DMS153 (cell line): ENCODE data around the gene ATP2B2.

ENCODE experiments used
- DNase-seq: peaks from one replicate; lab custom pipeline; 2025; lab: John Stamatoyannopoulos, UW

ATP2B2 gene

DNA sequence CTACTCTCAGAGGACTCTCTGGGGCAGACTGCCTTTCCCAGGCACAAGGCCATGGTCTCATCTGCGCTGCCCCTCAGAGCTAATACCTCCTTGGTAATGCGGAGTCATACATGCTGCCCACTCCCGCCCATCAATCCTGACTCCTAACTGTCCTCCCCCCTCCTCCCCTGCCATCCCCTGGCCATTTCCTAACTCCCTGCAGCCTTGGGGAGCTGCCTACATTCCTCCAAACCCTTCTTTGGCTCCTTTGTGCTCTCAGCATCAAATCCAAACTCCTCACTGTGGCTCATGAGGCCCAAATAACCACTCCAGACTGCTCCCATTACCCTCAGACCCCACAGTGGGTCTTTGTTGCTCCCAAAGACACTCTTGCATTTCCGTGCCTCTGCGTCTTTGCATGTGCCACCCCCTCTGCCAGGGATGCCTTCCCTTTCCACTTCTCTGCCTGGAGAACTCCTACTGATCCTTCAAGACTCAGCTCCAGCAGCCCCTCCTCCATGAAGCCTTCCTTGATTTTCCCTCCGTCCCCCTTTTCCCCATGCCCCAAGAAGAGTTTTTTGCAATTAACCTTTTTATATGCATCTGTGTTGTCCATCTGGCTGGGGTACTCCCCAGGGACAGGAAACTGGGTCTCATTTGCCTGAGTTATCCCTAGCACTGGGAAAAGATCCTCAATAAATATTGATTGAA is 5.5 kb upstream of the ATP2B2 start:
- DNase-seq = no peak

DNA sequence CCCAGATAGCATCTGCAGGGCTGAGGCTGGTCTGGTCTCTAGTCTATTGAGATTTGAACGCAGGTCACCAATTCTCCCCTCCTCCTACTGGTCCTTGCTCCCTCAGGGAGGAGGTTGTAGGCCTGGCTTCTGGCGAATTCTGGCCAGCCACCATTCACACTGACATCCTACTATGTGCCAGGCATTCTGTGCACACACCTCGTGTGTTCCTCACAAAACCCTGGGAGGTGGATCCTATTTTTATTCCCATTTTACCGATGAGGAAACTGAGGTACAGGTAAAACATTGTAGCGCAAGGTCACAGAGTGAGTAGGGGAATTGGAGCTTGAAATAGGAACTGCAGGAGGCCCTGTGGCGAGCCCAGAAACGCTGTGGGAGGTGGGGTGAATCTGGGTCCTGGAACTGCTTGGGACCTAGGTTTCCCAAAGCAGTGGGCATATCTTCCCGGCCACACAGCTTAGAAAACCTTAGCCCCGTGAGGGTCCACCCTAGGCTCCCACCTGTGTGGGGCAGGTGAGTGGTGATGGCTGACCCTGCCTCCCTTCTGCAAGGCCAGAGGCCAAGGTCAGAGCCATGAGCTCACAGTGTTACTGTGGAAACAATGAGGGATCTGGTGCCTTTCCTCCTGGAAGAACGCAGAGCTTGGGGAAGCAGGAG is 4.8 kb upstream of the ATP2B2 start:
- no peak for DNase-seq

DNA sequence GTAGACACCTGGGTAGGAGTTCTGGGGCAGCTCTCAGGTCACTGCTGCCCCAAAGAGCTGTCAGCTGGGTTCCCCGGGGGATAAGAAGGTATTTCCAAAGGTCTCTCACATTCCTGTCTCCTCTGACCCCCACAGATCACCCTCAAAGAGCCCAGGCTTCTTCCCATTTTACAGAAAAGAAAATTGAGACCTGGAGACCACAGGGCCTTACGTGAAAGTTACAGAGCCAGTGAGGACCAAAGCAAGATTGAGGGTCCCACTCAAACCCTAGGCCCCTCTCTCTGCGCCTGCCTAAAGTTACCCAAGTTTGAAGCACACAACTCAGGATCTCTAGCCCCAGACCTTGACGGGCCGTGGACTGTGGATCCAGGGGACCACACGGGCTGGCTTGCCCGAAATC is 3.9 kb upstream of the ATP2B2 start:
- no peak for DNase-seq

DNA sequence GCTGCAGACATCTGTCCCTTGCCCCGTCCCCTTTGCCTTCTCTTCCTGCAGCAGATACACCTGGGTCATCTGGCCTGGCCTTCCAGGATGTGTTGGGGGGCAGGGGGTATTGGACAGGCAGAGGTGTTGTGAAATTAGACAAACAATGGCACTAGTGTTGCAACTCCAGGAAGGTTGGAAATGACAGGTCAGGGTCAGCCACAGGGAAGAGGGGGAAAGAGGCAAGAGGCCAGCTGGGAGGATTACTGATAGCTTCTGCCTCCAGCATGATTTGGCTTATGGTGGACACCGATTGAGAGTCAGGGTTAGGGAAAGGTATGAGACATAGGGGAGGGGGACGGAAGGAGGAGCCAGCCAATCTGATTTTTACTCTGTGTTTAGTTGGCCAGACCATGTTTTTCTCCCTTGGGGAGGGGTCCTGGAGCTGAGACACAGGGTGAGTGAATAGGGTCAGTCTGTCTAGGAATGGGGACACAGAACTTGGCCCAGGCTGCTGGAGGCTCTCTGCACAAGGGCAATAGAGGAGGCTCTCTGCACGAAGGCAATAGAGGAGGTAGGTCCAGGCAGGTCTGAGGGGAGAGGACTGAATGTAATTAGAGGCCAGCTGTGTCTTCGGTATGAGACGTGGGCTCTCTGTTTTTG is 3.4 kb upstream of the ATP2B2 start:
- no peak for DNase-seq

DNA sequence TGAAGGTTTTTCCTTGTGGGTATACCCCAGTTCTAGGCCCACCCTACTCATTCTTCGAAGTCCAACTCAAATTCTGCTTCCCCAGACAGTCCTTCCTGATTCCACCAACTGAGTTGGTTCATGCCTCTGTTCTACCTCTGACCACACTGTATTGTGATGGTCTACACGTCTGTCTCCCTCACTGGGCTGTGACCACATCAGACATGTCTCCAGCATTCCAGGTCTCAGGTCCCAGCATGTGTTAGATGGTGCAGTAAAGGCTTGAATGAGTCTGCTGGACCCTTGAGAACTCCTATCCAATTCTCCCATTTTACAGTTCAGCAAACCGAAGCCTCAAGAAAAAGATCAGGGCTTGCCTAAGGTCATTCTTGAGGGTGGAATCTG is 2.8 kb upstream of the ATP2B2 start:
- no peak for DNase-seq

DNA sequence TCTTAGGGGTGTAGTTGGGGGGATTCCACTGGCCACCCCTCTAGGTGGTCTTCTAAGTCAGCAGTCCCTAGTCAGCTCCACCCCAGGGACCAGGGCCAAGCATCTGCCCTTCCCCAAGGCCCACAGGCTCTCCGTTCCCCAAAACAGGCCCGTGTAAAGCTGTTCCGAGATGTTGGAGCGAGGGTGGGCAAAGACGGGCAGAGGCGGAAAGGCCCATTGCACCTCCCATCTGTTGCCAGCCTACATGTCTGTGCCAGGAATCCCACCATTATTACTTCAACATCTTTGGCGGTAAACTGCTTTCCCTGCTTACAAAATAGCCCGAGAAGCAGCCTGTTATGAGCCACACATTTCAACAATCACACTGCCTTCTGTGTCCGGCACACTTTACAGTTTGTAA is 1.9 kb upstream of the ATP2B2 start:
- no peak for DNase-seq

DNA sequence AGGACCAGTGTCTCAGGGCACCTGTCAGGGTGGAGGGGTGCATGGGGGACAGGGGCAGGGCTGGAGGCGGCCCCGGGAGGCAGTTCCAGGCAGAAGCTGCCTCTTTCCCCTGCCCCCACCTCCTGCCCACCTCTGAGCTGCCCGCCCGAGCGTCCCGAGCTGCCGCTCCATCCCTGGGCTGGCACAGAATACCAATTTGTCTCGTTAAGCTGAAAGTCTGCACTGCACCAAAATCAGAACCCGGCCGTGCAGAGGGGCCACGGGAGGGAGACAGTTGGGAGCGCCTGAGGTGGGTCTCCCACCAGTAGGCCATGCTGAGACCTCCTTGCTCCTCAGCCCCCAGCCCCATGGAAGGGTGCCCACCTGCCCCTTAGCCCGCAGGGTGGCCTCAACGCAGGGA is 1.3 kb upstream of the ATP2B2 start:
- DNase-seq = no peak

DNA sequence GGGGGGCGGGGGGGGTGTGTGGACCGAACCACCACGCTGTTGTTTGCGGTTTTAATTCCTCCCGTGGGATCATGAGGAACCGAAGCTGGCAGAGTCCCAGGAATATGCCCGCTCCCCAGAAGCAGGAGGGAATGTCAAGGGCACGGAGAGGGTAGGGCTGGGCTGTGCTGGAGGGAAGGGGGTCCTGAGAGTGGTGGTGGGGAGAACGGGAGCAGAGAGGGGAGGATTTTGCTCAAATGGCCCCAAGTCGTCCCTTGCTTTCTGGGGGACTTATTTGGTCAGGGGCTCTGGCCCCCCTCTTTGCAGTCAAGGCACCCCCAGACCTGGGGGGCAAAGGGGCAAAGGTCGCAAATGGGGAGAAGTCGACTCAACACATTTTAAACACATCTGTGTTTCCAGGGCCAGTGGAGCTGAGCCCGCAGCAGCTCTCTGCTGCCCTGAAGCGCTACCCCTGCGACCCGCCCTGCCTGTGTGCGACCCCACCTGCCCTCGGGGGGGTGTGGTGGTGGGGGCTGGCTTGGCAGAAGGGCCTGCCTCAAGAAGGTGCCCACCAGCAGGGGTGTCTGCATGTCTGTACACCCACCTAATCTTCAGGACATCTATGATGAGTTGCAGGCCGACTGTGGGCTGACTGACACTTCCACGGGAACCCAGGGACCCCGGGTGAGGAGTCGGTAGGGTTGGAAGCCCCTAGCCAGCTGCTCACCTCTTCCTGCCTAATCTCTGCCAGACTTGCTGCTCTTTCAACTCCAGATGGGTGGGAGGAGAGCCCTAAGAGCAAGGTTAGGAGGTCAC is 602 bp upstream of the ATP2B2 start:
- DNase-seq = no peak

DNA sequence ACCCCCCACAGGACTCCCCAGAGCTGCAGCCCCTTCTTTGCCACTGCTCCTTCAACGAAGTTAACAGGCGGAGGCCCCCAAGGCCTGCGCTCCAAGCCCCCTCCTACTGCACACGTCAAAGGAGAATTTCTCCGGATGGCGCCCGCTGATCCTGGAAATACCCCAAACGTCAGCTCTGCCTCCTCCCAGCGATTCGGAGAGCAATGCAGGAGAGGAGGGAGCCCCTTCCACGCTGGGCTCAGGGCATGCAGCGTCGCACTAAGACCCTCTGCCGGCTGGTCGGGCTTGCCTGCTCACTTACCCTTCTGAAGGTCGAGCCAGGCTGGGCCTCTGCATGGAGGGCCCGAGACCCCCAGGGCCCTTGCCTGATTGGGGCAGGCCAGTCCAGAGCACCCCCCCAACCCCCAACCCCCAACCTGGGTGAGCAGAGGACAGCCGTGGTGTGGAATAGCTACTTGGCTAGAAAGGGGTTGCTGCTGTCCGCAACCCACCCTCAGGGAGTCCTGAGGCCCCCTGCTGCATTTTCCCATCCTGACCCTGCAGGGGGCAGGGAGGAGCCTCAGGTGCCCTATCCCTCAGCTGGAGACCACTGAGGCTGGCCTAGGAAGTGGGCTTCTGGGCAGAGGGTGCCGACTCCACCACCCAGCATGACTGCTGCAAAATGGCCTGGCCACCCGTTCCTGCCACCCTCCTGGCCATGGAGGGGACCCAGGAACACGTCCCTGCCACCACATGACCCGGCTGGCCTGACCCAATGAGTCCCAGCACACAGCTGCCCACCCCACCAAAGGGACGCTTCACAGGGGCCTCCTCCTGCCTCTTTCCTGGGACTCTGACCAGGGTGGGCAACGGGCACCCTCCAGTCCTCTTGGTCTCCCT is 976 bp downstream of the ATP2B2 start:
- no peak for DNase-seq

DNA sequence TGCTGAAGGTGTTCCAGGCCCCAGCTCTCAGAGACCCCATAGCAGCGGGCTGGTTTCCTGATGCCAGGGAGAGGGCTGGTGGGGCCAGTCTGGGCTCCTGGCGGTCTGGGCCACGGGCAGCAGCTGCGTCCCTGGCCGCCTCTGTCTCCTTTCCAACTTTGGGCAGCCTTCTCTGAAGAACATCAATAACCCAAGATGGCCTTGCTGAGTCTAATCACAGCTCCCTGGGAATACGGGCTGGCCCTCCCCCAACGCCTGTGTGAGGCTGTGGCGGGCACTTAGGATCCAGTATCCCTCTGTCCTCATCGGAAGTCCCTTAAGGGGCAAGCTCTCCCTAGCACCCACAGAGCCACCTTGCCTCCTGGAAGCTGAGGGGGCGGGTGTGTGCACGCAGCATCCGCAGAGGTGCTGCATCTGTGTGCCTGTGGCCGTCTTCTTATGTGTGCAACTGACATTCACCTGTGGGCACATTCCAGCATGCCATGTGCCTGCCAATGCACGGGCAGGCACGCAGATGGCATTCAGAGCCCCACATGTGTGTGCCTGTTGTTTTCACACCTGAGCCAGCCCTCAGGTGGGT is 2.1 kb downstream of the ATP2B2 start:
- DNase-seq = no peak

DNA sequence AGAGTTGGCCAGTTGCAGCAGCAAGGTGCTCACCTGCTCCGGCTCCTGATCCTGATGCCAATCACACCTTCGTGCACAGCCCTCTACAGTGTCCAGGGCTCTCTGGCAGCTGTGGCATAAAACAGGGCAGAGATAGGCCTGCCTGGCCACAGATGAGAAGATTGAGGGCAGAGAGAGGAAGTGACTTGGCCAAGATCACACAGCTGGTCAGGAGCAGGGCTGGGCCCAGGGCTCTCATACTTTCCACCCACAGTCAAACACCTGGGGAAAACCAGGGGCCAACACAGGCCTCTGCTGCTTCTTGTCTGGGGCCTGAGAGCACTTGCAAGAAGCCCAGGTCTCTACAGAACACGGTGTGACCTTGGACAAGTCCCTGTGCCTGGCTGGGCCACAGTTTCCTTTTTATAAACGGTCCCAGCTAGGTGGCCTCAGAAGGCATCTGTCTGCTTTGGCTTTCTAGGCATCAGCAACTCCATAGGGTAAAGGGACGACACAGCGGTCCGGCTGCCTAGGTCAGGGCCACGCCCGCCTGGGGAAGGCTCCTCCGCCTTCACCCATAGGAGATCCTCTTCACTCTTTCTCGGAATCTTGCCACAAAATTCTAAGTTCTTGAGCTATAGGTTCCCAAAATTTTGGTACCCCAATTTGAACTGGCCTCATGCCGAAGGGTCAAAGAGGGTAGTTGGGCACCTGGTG is 3.1 kb downstream of the ATP2B2 start:
- DNase-seq = no peak

DNA sequence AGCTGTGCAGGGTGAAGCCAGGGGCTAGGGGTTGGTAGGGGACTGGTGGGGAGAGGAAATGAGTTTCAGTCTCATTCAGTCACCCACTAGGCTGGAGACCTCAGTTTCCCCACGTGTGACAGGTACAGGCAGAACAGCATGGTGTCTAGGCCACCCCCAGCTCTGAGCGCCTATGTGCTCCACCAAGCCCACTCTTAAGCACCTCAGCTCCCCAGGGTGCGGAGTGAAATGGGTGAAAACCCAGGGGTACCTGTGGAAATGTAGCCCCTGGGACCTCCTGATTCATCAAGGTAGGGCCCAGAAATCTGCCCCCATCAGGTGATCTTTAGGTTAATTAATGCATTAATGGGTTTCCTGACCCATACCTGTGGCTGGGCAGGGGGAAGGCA is 3.7 kb downstream of the ATP2B2 start:
- no peak for DNase-seq

DNA sequence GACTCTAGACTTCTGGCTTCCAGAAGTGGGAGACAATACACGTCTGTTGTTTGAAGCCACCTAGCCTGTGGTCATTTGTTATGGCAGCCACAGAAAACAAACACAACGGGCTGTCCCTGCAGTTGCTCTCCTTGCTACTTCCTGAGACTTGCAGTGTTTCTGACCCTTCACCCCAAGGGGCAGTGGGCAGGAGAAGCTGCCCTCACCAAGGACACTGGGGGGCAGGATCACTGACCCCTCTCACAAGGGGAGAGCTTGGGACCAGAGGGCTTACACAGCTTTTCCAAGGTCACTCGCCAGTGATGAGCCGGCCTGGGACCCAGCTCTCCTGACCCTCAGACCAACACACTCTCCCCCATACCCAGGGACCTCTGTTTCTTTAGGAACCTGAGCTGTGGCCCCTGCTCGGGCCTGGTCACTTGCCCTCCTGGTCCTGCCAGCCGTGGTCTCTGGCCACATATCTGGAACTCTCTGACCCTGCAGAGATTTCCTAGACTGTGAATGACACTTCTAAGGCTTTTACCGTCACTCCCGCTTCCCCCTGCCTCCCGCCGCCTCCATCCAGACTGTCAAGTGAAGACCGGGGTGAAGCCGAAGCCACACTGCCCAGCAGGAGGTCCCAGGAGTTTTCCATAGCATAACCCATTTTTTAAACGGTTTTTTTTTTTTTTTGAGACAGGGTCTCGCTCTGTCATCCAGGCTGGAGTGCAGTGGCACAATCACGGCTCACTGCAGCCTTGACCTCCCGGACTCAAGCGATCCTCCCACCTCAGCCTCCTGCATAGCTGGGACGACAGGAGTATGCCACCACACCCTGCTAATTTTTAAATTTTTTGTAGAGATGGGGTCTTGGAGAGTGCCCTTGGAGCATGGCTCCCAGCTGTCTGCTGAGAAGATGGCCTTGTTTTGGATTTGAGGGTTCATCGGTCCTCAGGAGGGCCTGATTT is 4.4 kb downstream of the ATP2B2 start:
- no peak for DNase-seq

DNA sequence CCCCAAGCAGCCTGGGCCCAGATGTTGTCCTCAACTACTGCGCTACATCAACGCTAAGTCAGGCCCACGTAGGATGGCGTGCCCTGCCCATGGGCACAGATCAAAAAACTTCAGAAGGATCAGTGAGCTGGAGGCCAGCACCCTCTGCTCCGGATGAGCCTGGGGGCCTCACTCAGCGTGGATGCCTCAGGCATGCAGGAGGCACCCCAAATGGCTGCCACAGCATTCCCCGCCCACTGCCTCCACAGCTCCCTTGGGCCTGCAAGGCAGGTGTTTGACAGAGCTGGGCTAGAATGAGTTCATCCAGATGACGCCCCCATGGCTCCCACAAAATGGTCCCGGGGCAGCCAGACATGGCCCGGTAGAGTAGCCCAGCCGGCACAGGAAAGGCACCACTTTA is 7.1 kb downstream of the ATP2B2 start:
- DNase-seq = no peak

DNA sequence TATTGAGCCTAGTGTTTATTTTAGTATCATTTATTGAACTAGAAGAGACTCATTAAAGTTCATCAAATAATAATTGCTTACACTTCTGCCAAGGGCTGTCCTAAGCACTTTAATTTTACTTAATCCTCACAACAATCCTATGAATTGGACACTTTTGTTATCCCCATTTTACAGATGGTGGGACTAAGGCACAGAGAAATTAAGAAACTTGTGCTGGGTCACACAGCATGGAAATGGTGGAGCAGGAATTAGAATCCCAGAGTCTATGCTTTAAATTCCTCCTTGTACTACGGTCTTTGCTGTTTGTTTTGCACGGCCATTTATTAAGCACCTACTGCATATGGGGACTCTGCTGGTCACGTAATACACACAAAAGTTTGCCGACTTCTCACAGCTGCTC is 7.9 kb downstream of the ATP2B2 start:
- DNase-seq = no peak

DNA sequence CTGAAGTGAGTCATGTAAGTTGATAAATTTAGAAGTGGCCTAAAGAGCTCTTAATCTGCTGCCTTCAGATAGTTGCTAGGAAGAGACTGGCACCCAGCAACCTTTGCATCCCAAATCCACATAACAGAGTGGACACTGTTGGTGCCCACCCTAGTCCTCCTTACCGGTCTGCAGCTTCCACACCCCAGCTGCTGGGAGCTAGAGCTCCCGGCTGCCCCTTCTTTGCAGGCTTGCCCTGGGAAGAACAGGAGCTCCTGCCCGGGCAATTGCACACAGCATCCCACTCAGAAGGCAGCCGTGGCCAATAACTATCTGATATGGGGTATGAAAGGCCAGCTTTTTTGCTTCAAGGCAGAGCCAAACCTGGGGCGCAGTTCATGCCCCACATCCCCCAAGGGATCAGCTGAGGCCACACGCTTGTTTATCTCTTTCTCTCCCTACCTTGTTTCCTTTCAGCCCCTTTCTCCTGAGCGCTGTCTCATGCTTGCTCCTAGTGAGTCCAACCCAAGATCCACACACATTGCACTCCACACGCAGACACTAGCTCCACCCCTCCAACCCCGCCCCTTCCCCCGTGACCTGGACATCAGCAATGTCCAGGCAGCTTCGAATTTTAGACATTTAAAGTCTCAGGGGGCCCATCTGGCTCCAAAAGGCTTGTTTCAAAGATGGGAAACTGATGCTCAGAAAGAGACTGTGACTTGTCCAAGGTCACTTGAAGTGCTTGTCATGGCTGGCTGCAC is 9.1 kb downstream of the ATP2B2 start:
- DNase-seq = no peak

DNA sequence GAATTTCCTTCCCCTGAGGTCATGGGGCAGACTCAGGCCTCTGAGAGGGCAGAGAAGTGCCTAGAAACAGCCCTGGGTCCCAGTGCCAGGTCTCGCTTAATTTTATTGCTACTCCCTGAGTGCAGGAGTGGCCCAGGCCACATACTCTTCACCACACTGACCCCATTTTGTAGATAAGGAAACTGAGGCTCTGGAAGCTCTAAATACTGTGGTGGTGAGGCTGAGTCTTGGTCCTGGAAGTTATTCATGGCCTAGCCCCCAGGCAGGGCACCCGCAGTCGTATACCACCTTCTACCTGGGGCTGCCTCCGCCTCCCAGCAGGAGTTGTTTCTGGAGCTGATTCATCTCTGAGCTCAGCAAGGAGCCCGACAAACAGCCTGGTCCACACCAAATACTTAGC is 9.8 kb downstream of the ATP2B2 start:
- DNase-seq = no peak

DNA sequence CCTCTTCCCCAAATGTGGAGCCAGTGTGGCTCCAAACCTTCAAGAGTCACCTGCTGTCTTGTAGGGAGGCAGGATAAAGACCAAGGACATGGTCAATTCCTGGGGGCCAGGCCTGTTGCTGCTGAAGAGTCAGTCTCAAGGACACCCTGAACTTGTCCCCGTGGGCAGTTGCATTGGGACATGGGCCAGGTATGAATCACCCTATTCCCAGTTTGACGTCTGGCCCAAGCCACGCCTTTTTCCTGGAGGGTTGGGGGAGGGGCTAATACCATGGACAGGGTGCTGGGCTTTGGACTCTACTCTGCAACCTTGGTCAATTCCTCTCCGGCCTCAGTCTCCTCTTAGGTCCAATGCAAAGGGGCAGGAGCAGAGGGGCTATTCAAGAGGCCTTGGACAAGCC is 10.4 kb downstream of the ATP2B2 start:
- DNase-seq = no peak

DNA sequence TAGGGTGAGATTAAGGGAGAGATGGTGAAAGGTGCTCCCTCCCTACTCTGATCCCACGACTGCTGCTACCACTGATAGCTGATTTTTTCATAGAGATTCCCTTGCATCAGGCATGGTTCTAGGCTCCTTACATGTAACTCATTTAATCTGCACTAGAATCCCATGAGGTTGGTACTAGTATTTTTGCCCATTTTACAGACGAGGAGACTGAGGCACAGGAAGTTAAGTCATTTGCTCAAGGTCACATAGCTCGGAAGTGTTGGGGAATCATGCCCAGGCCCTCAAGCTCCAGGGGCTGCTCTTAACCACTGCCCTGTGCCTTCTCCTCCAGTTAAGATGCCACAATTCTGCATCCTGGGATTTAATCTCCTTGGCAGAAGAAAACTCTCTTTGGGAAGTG is 11.2 kb downstream of the ATP2B2 start:
- no peak for DNase-seq
